ENCODE measurements around the gene MYLK.

The MYLK gene

GRCh38 chr3:123590685-123591450, 293.3 kb downstream of the MYLK start:
- Histone ChIP-seq H3K27me3 (ENCODE audit: insufficient read depth, low read length, poor library complexity, severe bottlenecking) (no peaks in the 10 kb centered on the region), H3K36me3 (ENCODE audit: insufficient read depth, low read length) (no peaks in the 10 kb centered on the region), H3K4me2 (ENCODE audit: low read depth, low read length, poor library complexity, severe bottlenecking) (no peak overlapping the region), H3F3A (ENCODE audit: low read depth) (no peaks in the 10 kb centered on the region), H3K9me2 (replicated peaks; ENCODE audit: low read depth, low read length) (no peaks in the 10 kb centered on the region), H2AFZ (ENCODE audit: low read length) (no peak overlapping the region), H4K20me1 (ENCODE audit: insufficient read depth, low read length, poor library complexity, severe bottlenecking) (no peaks in the 10 kb centered on the region), H3K9ac (ENCODE audit: low read depth, low read length, poor library complexity, severe bottlenecking) (no peak overlapping the region), H3K79me2 (ENCODE audit: insufficient read depth, low read length) (peaks cover 23% of the 10 kb centered on the region), H3K4me1 (ENCODE audit: insufficient read depth, low read length, poor library complexity, severe bottlenecking) (peaks cover 12% of the 10 kb centered on the region), H3K4me3 (ENCODE audit: low read length, poor library complexity, severe bottlenecking) (no peak overlapping the region), H3K9me3 (ENCODE audit: insufficient read depth, low read depth, low read length) (peaks cover 17% of the 10 kb centered on the region; the same call in 1 of the 2 replicates)
- TF ChIP-seq EZH2phosphoT487 (IDR thresholded peaks at IDR 0.05; ENCODE audit: borderline replicate concordance): no peak
- TF ChIP-seq CTCF (conservative IDR thresholded peaks at IDR 0.05; ENCODE audit: low read length): no peak

- no peak overlapping the region for H3K9ac ChIP-seq (ENCODE audit: low read depth, low read length, poor library complexity, severe bottlenecking)
- H2AFZ ChIP-seq (ENCODE audit: low read length): no peak overlapping the region
- peaks cover 37% of the 10 kb centered on the region for H3K79me2 ChIP-seq (ENCODE audit: insufficient read depth, low read length)
- H3K27me3 ChIP-seq (ENCODE audit: insufficient read depth, low read length, poor library complexity, severe bottlenecking): no peaks in the 10 kb centered on the region
- TF ChIP-seq CTCF (conservative IDR thresholded peaks at IDR 0.05; ENCODE audit: low read length): no peak
- no peak for TF ChIP-seq EZH2phosphoT487 (IDR thresholded peaks at IDR 0.05; ENCODE audit: borderline replicate concordance)
- peaks cover 17% of the 10 kb centered on the region; the same call in 1 of the 2 replicates for H3K9me3 ChIP-seq (ENCODE audit: insufficient read depth, low read depth, low read length)
- no peaks in the 10 kb centered on the region for H3F3A ChIP-seq (ENCODE audit: low read depth)
- peaks cover 29% of the 10 kb centered on the region for H3K4me1 ChIP-seq (ENCODE audit: insufficient read depth, low read length, poor library complexity, severe bottlenecking)
- H4K20me1 ChIP-seq (ENCODE audit: insufficient read depth, low read length, poor library complexity, severe bottlenecking): no peaks in the 10 kb centered on the region
- peak overlapping the region; percentile 87 for H3K4me2 ChIP-seq (ENCODE audit: low read depth, low read length, poor library complexity, severe bottlenecking)
- H3K4me3 ChIP-seq (ENCODE audit: low read length, poor library complexity, severe bottlenecking): peak overlapping the region; percentile 93
- no peaks in the 10 kb centered on the region for H3K36me3 ChIP-seq (ENCODE audit: insufficient read depth, low read length)
- no peaks in the 10 kb centered on the region for H3K9me2 ChIP-seq (replicated peaks; ENCODE audit: low read depth, low read length)
Measured at GRCh38 chr3:123587401-123587800, 296.7 kb downstream of the MYLK start.

GRCh38 chr3:123586968-123587367, 297.2 kb downstream of the MYLK start:
- Histone ChIP-seq H3K4me2 (ENCODE audit: low read depth, low read length, poor library complexity, severe bottlenecking) (peak overlapping the region; percentile 87), H4K20me1 (ENCODE audit: insufficient read depth, low read length, poor library complexity, severe bottlenecking) (no peaks in the 10 kb centered on the region), H3K36me3 (ENCODE audit: insufficient read depth, low read length) (no peaks in the 10 kb centered on the region), H3K9ac (ENCODE audit: low read depth, low read length, poor library complexity, severe bottlenecking) (peak overlapping the region; percentile 86), H3K9me3 (ENCODE audit: insufficient read depth, low read depth, low read length) (peaks cover 17% of the 10 kb centered on the region; the same call in 1 of the 2 replicates), H3K79me2 (ENCODE audit: insufficient read depth, low read length) (peaks cover 37% of the 10 kb centered on the region), H3F3A (ENCODE audit: low read depth) (no peaks in the 10 kb centered on the region), H3K4me1 (ENCODE audit: insufficient read depth, low read length, poor library complexity, severe bottlenecking) (peaks cover 32% of the 10 kb centered on the region), H2AFZ (ENCODE audit: low read length) (no peak overlapping the region), H3K27me3 (ENCODE audit: insufficient read depth, low read length, poor library complexity, severe bottlenecking) (no peaks in the 10 kb centered on the region), H3K4me3 (ENCODE audit: low read length, poor library complexity, severe bottlenecking) (peak overlapping the region; percentile 93), H3K9me2 (replicated peaks; ENCODE audit: low read depth, low read length) (no peaks in the 10 kb centered on the region)
- TF ChIP-seq EZH2phosphoT487 (IDR thresholded peaks at IDR 0.05; ENCODE audit: borderline replicate concordance) (no peak), CTCF (conservative IDR thresholded peaks at IDR 0.05; ENCODE audit: low read length) (no peak)

Measured in Loucy (cell line).